SH-SY5Y (cell line): Measurements from ENCODE around the gene PTGES.

Experiments used
- GATA2 ChIP-seq: IDR thresholded peaks from 2 replicates; pipeline ENCODE4 v1.6.1; 2011; ENCODE audit warnings: mild to moderate bottlenecking, low read depth, low read length
- GATA3 ChIP-seq: IDR thresholded peaks from 2 replicates; pipeline ENCODE4 v1.6.1; 2011; ENCODE audit warnings: low read depth, mild to moderate bottlenecking, low read length, moderate library complexity

- no peak for TF ChIP-seq GATA2
- no peak for TF ChIP-seq GATA3
These were observed 32.5 kb downstream of the PTGES start for GRCh38 chr9:129720181-129720864.
